AG04450 (cell line): ENCODE data around the gene MCU. TPM values are rescaled to one million over a fixed set of nuclear protein-coding genes. Genes with fewer than 3 reads are reported as not detected.

ENCODE experiments used
- CTCF ChIA-PET: fragments of 300-600, 350-600 bp; formaldehyde crosslinking; extraction: SDS; loops from one replicate; lab custom pipeline; 2022; ENCODE audit warnings: antibody characterized with exemption, inconsistent platforms; lab: Charles Lee
- POLR2A ChIA-PET: fragments of 350-600 bp; formaldehyde crosslinking; extraction: SDS; loops from one replicate; lab custom pipeline; 2021; ENCODE audit warnings: antibody characterized with exemption, inconsistent platforms; lab: Yijun Ruan, JAX
- DNase-seq: peaks from one replicate; pipeline ENCODE4 v3.0.0-alpha.2; 2011; ENCODE audit warnings: low read depth, low spot score
- H3K27ac ChIP-seq: one replicate; pipeline ENCODE4 v1.5.1; 2012; ENCODE audit warnings: low read depth, low read length, control low read depth
- H3K27me3 ChIP-seq: one replicate; pipeline ENCODE4 v1.6.0; 2012; ENCODE audit warnings: low read length; ENCODE audit not compliant: control insufficient read depth, insufficient read depth
- H3K4me3 ChIP-seq: 2 replicates; pipeline ENCODE4 v1.5.1; 2011; ENCODE audit warnings: mild to moderate bottlenecking, low read depth, low read length, control low read depth
- H3K9me3 ChIP-seq: 2 replicates; pipeline ENCODE4 v1.5.1; 2012; ENCODE audit warnings: low read length; ENCODE audit not compliant: control insufficient read depth, insufficient read depth
- polyA plus RNA-seq: library from polyadenylated mRNA; depleted of rRNA; stranded (reverse); fragments of >200 nt; gene quantifications from 2 replicates; pipeline ENCODE4 v1.2.3, GENCODE V29; 2011
- TF ChIP-seq, protein P1 (sequence below): IDR thresholded peaks from 2 replicates; pipeline ENCODE4 v1.5.1; 2011; ENCODE audit warnings: low read depth, low read length, control low read depth, inconsistent platforms

Gene MCU
- polyA plus RNA-seq, 1 experiment, result 104 TPM

- POLR2A ChIA-PET, result no interaction called here
- CTCF ChIA-PET, result no interaction called here
- no peak for DNase-seq
- H3K9me3 ChIP-seq, result no peaks in the 10 kb centered on the region
- no peaks in the 10 kb centered on the region for H3K27me3 ChIP-seq
- no peak overlapping the region for H3K4me3 ChIP-seq
- H3K27ac ChIP-seq, result no peak overlapping the region
- TF ChIP-seq, protein P1, sequence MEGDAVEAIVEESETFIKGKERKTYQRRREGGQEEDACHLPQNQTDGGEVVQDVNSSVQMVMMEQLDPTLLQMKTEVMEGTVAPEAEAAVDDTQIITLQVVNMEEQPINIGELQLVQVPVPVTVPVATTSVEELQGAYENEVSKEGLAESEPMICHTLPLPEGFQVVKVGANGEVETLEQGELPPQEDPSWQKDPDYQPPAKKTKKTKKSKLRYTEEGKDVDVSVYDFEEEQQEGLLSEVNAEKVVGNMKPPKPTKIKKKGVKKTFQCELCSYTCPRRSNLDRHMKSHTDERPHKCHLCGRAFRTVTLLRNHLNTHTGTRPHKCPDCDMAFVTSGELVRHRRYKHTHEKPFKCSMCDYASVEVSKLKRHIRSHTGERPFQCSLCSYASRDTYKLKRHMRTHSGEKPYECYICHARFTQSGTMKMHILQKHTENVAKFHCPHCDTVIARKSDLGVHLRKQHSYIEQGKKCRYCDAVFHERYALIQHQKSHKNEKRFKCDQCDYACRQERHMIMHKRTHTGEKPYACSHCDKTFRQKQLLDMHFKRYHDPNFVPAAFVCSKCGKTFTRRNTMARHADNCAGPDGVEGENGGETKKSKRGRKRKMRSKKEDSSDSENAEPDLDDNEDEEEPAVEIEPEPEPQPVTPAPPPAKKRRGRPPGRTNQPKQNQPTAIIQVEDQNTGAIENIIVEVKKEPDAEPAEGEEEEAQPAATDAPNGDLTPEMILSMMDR, result no peak
These were observed 198.1 kb downstream of the MCU start for GRCh38 chr10:72890086-72890485.

DNA sequence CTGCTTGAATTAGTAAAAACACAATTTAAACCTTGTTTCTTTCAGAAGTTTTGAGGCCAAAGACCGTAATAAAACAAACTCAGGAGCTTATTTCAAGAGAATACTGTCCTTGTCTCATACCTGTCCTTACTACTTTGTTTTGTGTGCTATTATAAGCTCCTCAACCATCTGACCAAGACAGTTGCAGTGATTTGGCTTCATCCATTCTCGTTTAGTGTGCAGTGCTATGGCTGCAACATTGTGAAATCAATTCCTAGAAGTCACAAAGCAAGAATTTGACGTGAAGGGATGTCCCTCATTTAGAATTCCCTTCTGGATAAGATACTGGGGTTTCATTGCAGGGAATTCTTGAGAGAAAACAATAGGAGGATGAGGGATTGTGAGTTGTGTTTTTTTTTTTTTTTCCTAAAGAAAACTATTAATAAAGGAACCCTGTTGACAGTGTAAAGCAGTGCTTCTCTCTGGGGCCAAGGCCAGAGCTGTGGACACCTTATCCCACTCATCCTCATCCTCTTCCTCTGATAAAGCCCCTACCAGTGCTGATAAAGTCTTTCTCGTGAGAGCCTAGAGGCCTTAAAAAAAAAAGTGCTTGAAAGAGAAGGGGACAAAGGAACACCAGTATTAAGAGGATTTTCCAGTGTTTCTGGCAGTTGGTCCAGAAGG is 201.3 kb downstream of the MCU start, which contains the start of gene OIT3:
TSS of gene OIT3 (plus strand) at position 604 of the 663 bp plus-strand sequence. CDS start 60 bp downstream, outside the sequence.
- Histone ChIP-seq H3K27me3 (peaks cover 3% of the 10 kb centered on the region), H3K4me3 (no peak within 1 kb of the TSS), H3K27ac (no peak within 1 kb of the TSS), H3K9me3 (no peaks in the 10 kb centered on the region)
- TF ChIP-seq, protein P1, result no peak
- DNase-seq, result no peak
- POLR2A ChIA-PET, result no interaction called here
- CTCF ChIA-PET, result no interaction called here

DNA sequence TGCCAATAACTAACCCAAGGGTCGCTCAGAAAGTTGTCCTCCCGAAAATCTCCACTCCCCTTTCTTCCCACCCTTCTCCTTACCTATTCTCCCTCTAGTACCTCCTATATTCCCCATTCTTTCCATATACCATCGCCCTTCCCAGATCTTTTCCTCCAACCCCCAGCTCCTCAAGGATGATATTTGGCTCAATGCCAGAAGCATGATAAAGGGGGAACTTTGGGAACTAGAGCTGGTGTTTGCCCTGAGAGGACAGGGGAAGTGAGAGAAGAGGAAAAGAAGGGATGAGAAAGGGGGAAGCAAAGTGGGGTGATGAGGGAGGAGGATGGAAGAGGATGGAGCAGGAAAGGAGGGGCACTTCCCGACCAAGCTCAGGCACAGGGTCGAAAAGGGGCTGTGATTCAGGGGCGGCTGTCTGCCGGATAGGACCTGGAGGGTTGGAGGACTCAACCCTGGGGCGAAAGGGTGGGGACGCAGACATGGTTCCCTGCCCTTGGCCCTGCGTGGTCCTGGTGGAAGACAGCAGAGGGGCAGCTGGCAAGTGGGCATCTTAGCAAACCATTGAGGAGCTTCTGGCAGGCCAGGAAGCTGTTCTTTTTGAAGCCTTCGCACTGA is 203.4 kb downstream of the MCU start:
- Histone ChIP-seq H3K9me3 (no peaks in the 10 kb centered on the region), H3K4me3 (no peak overlapping the region), H3K27me3 (peaks cover 3% of the 10 kb centered on the region), H3K27ac (no peak overlapping the region)
- DNase-seq, result no peak
- POLR2A ChIA-PET, result no interaction called here
- TF ChIP-seq, protein P1, result no peak
- CTCF ChIA-PET, result interaction anchor here (0.5 kb wide), 1 partner anchor 520 kb away, joined by 3 read pairs; no protein-coding TSS in a partner anchor

DNA sequence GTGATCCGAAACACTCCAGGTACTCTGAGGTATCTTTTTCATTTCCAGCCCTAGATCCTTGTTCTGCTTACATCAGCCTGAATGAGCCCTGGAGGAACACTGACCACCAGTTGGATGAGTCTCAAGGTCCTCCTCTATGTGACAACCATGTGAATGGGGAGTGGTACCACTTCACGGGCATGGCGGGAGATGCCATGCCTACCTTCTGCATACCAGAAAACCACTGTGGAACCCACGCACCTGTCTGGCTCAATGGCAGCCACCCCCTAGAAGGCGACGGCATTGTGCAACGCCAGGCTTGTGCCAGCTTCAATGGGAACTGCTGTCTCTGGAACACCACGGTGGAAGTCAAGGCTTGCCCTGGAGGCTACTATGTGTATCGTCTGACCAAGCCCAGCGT is 206.7 kb downstream of the MCU start:
- POLR2A ChIA-PET, result no interaction called here

More for the DNA sequence above, 206.7 kb downstream of the MCU start:
- CTCF ChIA-PET, result no interaction called here
- Histone ChIP-seq H3K4me3 (no peak overlapping the region), H3K27ac (no peak overlapping the region), H3K9me3 (no peaks in the 10 kb centered on the region), H3K27me3 (peaks cover 3% of the 10 kb centered on the region)
- DNase-seq, result no peak
- TF ChIP-seq, protein P1, result no peak
